Measurements from ENCODE around the gene NALCN.

- TF ChIP-seq GATA2 (IDR thresholded peaks at IDR 0.05; ENCODE audit: low read depth, low read length), result no peak
- no peak for TF ChIP-seq GATA3 (IDR thresholded peaks at IDR 0.05; ENCODE audit: low read depth, low read length)
Observed at GRCh38 chr13:101305981-101306411, 110.3 kb downstream of the NALCN start.
